GM18520 (cell line): ENCODE results near the gene BIRC5.
A peak's percentile ranks its signal among the peaks of the same experiment; 100 is the strongest.

Experiments used
- ATAC-seq: cut with Tn5 transposase; IDR thresholded peaks from one replicate; pipeline ENCODE4 v1.9.1; 2021; ENCODE audit not compliant: unreplicated experiment

Gene BIRC5

GRCh38 chr17:78183916-78184315, 30.1 kb upstream of the BIRC5 start:
- no peak for ATAC-seq

GRCh38 chr17:78184351-78184750, 29.7 kb upstream of the BIRC5 start:
- no peak for ATAC-seq

GRCh38 chr17:78184868-78185267, 29.2 kb upstream of the BIRC5 start:
- ATAC-seq, result no peak

- ATAC-seq, result no peak
These were observed 27.9 kb upstream of the BIRC5 start for GRCh38 chr17:78185981-78186691.

- peak; percentile 82 for ATAC-seq
These were observed 27.1 kb upstream of the BIRC5 start, which contains the start of the genes AFMID and TK1 for GRCh38 chr17:78186692-78187595. Gene AFMID, plus strand, starts transcription at chr17:78187362. Its CDS starts 9 bp downstream, at chr17:78187371. Gene TK1, minus strand, starts transcription at chr17:78187052. Its CDS starts 58 bp downstream, at chr17:78186994.

- no peak for ATAC-seq
These were observed 17.3 kb upstream of the BIRC5 start for GRCh38 chr17:78196716-78197115.

GRCh38 chr17:78197147-78197832, 16.8 kb upstream of the BIRC5 start:
- no peak for ATAC-seq

GRCh38 chr17:78200451-78200850, 13.6 kb upstream of the BIRC5 start:
- no peak for ATAC-seq

GRCh38 chr17:78202666-78203065, 11.4 kb upstream of the BIRC5 start:
- ATAC-seq, result no peak

GRCh38 chr17:78204387-78205123, 9.5 kb upstream of the BIRC5 start:
- ATAC-seq, result no peak

GRCh38 chr17:78205124-78205775, 8.8 kb upstream of the BIRC5 start:
- no peak for ATAC-seq

GRCh38 chr17:78206298-78206697, 7.8 kb upstream of the BIRC5 start:
- ATAC-seq, result no peak

- no peak for ATAC-seq
These were observed 5.6 kb upstream of the BIRC5 start for GRCh38 chr17:78208486-78208885.

GRCh38 chr17:78210111-78210510, 3.9 kb upstream of the BIRC5 start:
- no peak for ATAC-seq

GRCh38 chr17:78211032-78211431, 3.0 kb upstream of the BIRC5 start:
- ATAC-seq, result no peak

- no peak for ATAC-seq
These were observed 631 bp downstream of the BIRC5 start for GRCh38 chr17:78214706-78215061.

GRCh38 chr17:78219396-78220150, 5.5 kb downstream of the BIRC5 start:
- no peak for ATAC-seq

- ATAC-seq, result no peak
These were observed 9.0 kb downstream of the BIRC5 start for GRCh38 chr17:78223061-78223460.

- ATAC-seq, result no peak
These were observed 9.7 kb downstream of the BIRC5 start for GRCh38 chr17:78223765-78224164.
